GM19035 (cell line): ENCODE data around the gene SLC5A5.
"Not testable (repeated sequence)": the region's sequence is repeated elsewhere in the genome, so short reads cannot be mapped to it uniquely, and the experiment has no call there.

Experiments used
- ATAC-seq: cut with Tn5 transposase; IDR thresholded peaks from one replicate; pipeline ENCODE4 v1.9.1; 2021; ENCODE audit not compliant: unreplicated experiment

The SLC5A5 gene

GRCh38 chr19:17919122-17919521, 47.4 kb downstream of the SLC5A5 start:
- not testable (repeated sequence) for ATAC-seq

- ATAC-seq = no peak
Observed at GRCh38 chr19:17920527-17920926, 48.8 kb downstream of the SLC5A5 start.

- ATAC-seq = no peak
Observed at GRCh38 chr19:17922138-17922537, 50.4 kb downstream of the SLC5A5 start.

GRCh38 chr19:17926044-17926443, 54.3 kb downstream of the SLC5A5 start:
- ATAC-seq = no peak

DNA sequence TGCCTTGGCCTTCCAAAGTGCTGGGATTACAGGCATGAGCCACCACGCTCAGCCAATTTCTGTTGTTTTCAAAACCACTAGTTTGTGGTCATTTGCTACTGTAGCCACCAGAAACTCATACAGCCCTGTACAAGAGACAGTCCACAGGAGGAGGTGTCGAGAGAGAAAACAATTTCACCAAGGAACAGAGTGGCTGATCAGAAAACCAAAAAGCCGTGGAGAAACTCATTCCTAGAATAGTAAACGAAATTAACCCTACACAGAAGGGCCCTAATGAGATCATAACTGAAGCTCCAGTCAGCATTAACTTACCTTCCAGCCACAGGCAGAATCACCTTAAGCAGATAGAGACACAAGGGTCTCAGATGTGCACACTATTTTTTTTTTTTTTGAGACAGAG, 57.3 kb downstream of the SLC5A5 start:
- ATAC-seq = no peak

- ATAC-seq = no peak
Observed at GRCh38 chr19:17931532-17932191, 59.9 kb downstream of the SLC5A5 start.

DNA sequence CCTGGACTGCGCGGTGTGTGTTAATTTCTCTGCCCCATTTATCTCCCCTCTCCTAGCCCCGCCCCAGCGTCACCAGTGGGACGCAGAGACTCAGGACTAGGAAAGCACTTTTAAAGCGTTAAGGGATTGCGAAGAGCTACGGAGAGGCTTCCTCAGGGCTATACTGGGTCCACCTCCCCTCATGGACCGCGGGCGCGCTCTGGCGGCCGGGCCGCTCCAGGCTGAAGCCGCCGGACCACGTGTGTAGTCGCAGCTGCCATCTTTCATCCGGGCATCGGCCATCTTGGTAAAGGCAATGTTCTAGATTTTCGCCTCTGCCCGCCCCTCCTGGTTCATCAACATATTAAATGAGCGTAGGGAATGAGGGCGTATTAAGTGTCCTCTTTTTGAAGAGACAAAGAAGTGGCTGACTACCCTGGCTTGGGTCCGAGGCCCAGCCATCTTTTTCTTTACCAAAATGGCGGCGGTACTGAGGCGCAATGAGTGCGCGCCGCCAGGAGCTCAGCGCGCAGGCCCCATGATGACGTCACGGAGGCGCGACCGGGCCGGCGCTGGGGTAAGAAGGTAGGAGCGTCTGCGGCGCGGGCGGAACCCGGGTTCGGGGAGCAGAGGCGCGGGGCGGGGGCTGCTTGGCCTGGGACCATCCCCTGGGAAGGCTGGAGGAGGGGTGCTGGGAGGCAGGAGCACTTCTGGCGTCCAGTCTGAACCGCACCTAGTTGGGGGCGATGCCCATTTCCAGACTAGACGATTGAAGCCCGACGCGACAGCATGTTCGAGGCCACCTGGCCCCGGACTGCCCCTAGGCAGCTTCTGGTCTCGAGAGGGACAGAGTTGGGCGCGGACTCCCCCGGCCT, 61.0 kb downstream of the SLC5A5 start, which contains the start of gene CCDC124:
Gene CCDC124, plus strand, starts transcription at position 531 of the 854 bp plus-strand sequence. CDS start 3,406 bp downstream, outside the sequence.
- peak; percentile 83 for ATAC-seq

DNA sequence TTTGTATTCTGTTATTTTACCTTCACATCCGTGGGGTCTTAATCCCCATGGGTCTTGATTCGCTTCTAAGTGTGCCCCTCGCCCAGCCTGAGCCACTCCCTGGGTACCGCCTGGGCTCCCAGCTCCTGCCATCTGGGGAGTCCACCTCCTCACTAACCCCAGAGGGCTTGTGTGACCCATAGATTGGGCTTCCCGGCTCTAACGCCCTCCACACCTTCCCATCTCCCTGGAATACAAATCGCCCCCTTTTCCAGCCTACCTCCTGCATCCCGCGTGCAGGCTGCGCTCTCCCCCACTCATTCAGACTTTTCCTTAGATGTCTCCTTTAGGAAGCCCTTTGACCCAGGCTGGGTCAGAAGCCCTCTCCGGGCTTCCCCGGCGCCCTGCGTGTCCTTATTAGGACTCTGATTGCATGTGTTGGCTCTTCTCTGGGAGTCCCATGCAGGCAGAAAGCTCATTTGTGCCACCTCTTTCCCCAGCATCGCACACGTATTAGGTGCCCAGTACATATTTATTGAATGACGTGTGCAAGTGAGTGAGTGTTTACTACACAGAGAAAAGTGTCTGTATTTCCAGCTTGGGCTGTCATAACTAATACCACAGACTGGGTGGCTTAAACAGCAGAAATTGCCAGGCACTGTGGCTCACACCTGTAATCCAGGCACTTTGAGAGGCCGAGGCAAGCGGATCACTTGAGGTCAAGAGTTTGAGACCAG, 61.8 kb downstream of the SLC5A5 start:
- no peak for ATAC-seq

DNA sequence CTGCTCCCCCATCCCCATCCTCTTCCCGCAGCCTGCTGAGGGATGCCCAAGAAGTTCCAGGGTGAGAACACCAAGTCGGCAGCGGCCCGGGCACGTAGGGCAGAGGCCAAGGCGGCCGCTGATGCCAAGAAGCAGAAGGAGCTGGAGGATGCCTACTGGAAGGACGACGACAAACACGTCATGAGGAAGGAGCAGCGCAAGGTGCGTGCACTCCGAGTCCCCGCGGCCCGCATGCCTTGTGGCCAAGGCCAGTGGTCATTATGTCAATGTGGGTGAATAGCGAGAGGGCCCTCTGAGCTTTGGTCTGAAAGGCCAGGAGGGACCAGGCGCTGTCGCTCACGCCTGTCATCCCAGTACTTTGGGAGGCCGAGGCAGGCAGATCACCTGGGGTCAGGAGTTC, 64.6 kb downstream of the SLC5A5 start:
- no peak for ATAC-seq

DNA sequence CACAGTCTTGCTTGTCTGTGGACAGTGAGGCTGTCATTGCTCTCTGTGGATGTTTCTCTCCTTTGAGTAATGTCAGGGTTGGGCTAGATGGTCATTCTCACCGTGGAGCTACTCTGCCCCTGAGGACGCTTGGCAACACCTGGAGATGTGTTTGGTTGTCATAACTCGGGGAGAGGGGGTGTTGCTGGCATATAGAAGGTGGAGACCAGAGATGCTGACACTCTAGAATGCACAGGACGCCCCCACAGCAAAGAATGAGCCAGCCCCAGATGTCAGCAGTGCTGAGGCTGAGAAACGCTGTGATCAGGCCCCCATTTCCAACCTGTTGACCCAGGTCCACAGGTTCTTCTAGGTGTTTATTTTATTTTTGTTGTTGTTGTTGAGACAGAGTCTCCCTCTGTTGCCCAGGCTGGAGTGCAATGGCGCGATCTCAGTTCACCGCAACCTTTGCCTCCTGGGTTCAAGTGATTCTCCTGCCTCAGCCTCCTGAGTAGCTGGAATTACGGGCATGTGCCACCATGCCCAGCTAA, 65.7 kb downstream of the SLC5A5 start:
- no peak for ATAC-seq

- ATAC-seq = no peak
Observed at GRCh38 chr19:17938092-17938845, 66.5 kb downstream of the SLC5A5 start.

DNA sequence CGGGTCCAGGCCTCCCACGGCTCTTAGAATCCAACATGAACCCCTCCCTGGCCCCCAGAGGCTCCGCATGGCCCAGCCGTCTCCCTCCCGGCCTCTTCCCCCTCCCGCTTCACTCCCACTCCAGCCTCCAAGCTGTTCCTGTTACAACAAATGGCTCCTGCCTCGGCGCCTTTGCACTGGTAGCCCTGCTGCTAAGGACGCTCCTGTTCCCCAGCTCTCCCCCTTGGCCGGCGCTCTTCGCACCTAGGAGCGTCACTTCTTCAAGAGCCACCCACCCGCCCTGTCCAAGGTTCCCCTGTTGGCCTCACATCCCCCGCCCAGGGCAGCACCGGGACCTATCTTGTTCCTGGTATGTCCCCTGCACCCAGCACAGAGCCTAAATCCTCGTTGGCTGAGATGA, 70.4 kb downstream of the SLC5A5 start:
- ATAC-seq = no peak

DNA sequence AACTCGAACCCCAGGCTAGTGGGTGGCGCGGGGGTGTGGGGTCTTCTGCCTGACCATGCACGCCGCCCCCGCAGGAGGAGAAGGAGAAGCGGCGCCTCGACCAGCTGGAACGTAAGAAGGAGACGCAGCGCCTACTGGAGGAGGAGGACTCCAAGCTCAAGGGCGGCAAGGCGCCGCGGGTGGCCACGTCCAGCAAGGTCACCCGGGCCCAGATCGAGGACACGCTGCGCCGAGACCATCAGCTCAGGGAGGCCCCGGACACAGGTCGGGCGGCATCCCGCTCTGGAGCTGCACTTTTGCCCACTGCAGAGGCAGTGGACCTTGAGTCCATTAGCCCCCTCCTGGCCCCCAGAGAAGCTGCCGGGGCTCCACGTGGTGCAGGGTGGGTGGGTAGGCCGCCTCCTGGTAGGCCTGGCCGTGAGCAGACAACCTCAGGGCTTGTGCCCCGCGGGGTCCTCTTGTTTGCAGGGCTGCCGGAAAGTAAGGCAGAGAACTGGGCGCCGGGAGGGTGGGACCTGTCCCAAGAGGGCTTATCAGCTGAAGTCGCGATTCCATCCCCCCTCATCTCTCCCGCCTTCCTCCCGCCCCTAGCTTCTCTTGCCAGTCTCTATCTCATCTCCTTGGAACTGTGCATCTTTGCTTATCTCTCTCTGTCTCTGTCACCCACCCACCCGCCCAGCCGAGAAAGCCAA, 71.0 kb downstream of the SLC5A5 start:
- no peak for ATAC-seq

GRCh38 chr19:17943274-17944221, 71.8 kb downstream of the SLC5A5 start:
- no peak for ATAC-seq

- no peak for ATAC-seq
Observed at GRCh38 chr19:17944301-17944700, 72.6 kb downstream of the SLC5A5 start.
